WTC11 (cell line): Measurements from ENCODE around the gene SUSD4. TPM values are rescaled to one million over a fixed set of nuclear protein-coding genes. Genes with fewer than 3 reads are reported as not detected.

Experiments used
- ATAC-seq: fragments of 200-7000 bp; cut with Tn5 transposase; 2 replicates; pipeline ENCODE4 v1.10.0; 2021; ENCODE audit warnings: mild to moderate bottlenecking, moderate library complexity
- CTCF ChIA-PET: fragments of 300-600 bp; sonication (Branson Sonifier 250); formaldehyde crosslinking; loops from one replicate; lab custom pipeline; 2021; ENCODE audit warnings: antibody characterized with exemption; lab: Charles Lee
- POLR2A ChIA-PET: fragments of 350-600 bp; sonication (Branson Sonifier 250); formaldehyde crosslinking; loops from one replicate; lab custom pipeline; 2021; ENCODE audit warnings: antibody characterized with exemption; lab: Charles Lee
- DNase-seq: peaks from one replicate; pipeline ENCODE4 v3.0.0; 2021; ENCODE audit warnings: low spot score
- H3K27ac Mint-ChIP-seq: 2 replicates; pipeline ENCODE4 v1.8.0; 2021; ENCODE audit warnings: mixed read lengths
- H3K27me3 Mint-ChIP-seq: 2 replicates; pipeline ENCODE4 v1.8.0; 2021; ENCODE audit warnings: low read depth, mild to moderate bottlenecking, moderate library complexity, mixed read lengths
- H3K36me3 Mint-ChIP-seq: 2 replicates; pipeline ENCODE4 v1.8.0; 2021; ENCODE audit warnings: mixed read lengths
- H3K4me1 Mint-ChIP-seq: 2 replicates; pipeline ENCODE4 v1.8.0; 2022; ENCODE audit warnings: mixed read lengths
- H3K4me3 Mint-ChIP-seq: 2 replicates; pipeline ENCODE4 v1.8.0; 2021; ENCODE audit warnings: mild to moderate bottlenecking, moderate library complexity, mixed read lengths
- H3K9me3 Mint-ChIP-seq: 2 replicates; pipeline ENCODE4 v1.8.0; 2021; ENCODE audit warnings: mixed read lengths
- CBFB ChIP-seq: sonication (generic); formaldehyde crosslinking; IDR thresholded peaks from 2 replicates; pipeline ENCODE4 v1.8.1; 2022; ENCODE audit warnings: mild to moderate bottlenecking, low read depth, missing genetic modification reagents
- ESRRA ChIP-seq: sonication (generic); formaldehyde crosslinking; IDR thresholded peaks from 2 replicates; pipeline ENCODE4 v1.8.1; 2022; ENCODE audit warnings: mild to moderate bottlenecking, missing genetic modification reagents, borderline replicate concordance
- GTF2I ChIP-seq: fragments of 250-450 bp; sonication (Bioruptor Pico); conservative IDR thresholded peaks from 2 replicates; pipeline ENCODE4 v1.4.0; 2021; ENCODE audit warnings: mild to moderate bottlenecking
- HMGA2 ChIP-seq: fragments of 250-450 bp; sonication (Bioruptor Pico); IDR thresholded peaks from 2 replicates; pipeline ENCODE4 v1.4.0; 2021; ENCODE audit warnings: mild to moderate bottlenecking, moderate library complexity
- IRF2 ChIP-seq: sonication (generic); formaldehyde crosslinking; IDR thresholded peaks from 2 replicates; pipeline ENCODE4 v1.8.0; 2022; ENCODE audit warnings: low read depth, missing genetic modification reagents, borderline replicate concordance
- JAZF1 ChIP-seq: fragments of 250-450 bp; sonication (Bioruptor Pico); IDR thresholded peaks from 2 replicates; pipeline ENCODE4 v1.9.0; 2021; ENCODE audit warnings: moderate library complexity, mild to moderate bottlenecking, inconsistent platforms
- NR2C2 ChIP-seq: sonication (generic); formaldehyde crosslinking; IDR thresholded peaks from 2 replicates; pipeline ENCODE4 v1.8.0; 2022; ENCODE audit warnings: mild to moderate bottlenecking, missing genetic modification reagents
- PRRX2 ChIP-seq: fragments of 250-450 bp; sonication (Bioruptor Pico); IDR thresholded peaks from 2 replicates; pipeline ENCODE4 v1.8.0; 2021; ENCODE audit warnings: mild to moderate bottlenecking
- SOX15 ChIP-seq: fragments of 250-450 bp; sonication (Bioruptor Pico); IDR thresholded peaks from 2 replicates; pipeline ENCODE4 v1.9.0; 2021; ENCODE audit warnings: mild to moderate bottlenecking
- SP1 ChIP-seq: sonication (generic); formaldehyde crosslinking; conservative IDR thresholded peaks from 2 replicates; pipeline ENCODE4 v1.8.1; 2022; ENCODE audit warnings: missing genetic modification reagents
- TCF7 ChIP-seq: sonication (generic); formaldehyde crosslinking; IDR thresholded peaks from 2 replicates; pipeline ENCODE4 v1.8.0; 2022; ENCODE audit warnings: mild to moderate bottlenecking, low read depth, missing genetic modification reagents, moderate library complexity
- ZNF138 ChIP-seq: sonication (generic); formaldehyde crosslinking; conservative IDR thresholded peaks from 2 replicates; pipeline ENCODE4 v1.8.1; 2022; ENCODE audit warnings: mild to moderate bottlenecking, moderate library complexity, missing genetic modification reagents
- ZNF232 ChIP-seq: sonication (generic); formaldehyde crosslinking; IDR thresholded peaks from 2 replicates; pipeline ENCODE4 v1.8.0; 2022; ENCODE audit warnings: mild to moderate bottlenecking, missing genetic modification reagents
- total RNA-seq: library from RNA; stranded (reverse); gene quantifications from 3 replicates; pipeline ENCODE4 v1.2.3, GENCODE V29; 2021
- TF ChIP-seq, protein P1 (sequence below): sonication (generic); formaldehyde crosslinking; IDR thresholded peaks from 2 replicates; pipeline ENCODE4 v1.8.1; 2022; ENCODE audit warnings: mild to moderate bottlenecking, missing genetic modification reagents, moderate library complexity, borderline replicate concordance
- TF ChIP-seq, protein P2 (sequence below): fragments of 250-450 bp; sonication (Bioruptor Pico); IDR thresholded peaks from 2 replicates; pipeline ENCODE4 v1.9.0; 2021; ENCODE audit warnings: mild to moderate bottlenecking
- TF ChIP-seq, protein P3 (sequence below): sonication (generic); formaldehyde crosslinking; IDR thresholded peaks from 2 replicates; pipeline ENCODE4 v1.8.1; 2023; ENCODE audit warnings: mild to moderate bottlenecking, missing genetic modification reagents
- TF ChIP-seq, protein P4 (sequence below): sonication (generic); formaldehyde crosslinking; IDR thresholded peaks from 2 replicates; pipeline ENCODE4 v1.8.0; 2022; ENCODE audit warnings: mild to moderate bottlenecking, missing genetic modification reagents
- TF ChIP-seq, protein P5 (sequence below): sonication (generic); formaldehyde crosslinking; IDR thresholded peaks from 2 replicates; pipeline ENCODE4 v1.8.1; 2022; ENCODE audit warnings: low read depth, mild to moderate bottlenecking, moderate library complexity, missing genetic modification reagents, borderline replicate concordance
- TF ChIP-seq, protein P6 (sequence below): fragments of 250-450 bp; sonication (Bioruptor Pico); IDR thresholded peaks from 2 replicates; pipeline ENCODE4 v2.1.2; 2022; ENCODE audit warnings: mild to moderate bottlenecking, moderate library complexity

Gene SUSD4
- total RNA-seq, 1 experiment from 2014 or later: 1.8 TPM

DNA sequence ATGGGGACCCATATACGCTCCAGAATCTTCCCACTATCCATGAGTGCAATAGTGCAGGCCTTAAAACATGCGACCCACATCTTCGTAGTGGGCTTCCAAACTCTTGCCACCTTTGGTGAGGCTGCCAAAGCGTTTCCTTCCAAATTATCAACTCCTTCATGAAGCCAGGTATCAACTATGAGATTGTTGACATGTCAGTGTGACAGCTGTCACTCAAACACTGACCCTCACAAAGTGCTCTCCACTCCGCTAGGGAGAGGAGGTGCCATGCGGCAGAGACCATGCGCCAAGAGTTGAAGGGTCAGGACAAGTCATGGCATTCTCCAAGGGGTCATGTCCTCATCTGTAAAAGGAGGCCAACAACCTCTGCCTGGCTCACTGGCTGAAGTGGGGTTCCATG is 103.3 kb downstream of the SUSD4 start:
- ChIA-PET POLR2A (no interaction called here), CTCF (interaction anchor here (1.2 kb wide), 1 partner anchor 127 kb away, joined by 3 read pairs; no protein-coding TSS in a partner anchor)
- no peak overlapping the region for H3K4me3 Mint-ChIP-seq
- DNase-seq (no peak), ATAC-seq (no peak)
- TF ChIP-seq, protein P1, sequence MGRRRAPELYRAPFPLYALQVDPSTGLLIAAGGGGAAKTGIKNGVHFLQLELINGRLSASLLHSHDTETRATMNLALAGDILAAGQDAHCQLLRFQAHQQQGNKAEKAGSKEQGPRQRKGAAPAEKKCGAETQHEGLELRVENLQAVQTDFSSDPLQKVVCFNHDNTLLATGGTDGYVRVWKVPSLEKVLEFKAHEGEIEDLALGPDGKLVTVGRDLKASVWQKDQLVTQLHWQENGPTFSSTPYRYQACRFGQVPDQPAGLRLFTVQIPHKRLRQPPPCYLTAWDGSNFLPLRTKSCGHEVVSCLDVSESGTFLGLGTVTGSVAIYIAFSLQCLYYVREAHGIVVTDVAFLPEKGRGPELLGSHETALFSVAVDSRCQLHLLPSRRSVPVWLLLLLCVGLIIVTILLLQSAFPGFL (CRISPR knock-in tag): no peak
- TF ChIP-seq CBFB (CRISPR knock-in tag) (no peak), SP1 (no peak), ZNF232 (CRISPR knock-in tag) (no peak), GTF2I (CRISPR knock-in tag) (no peak), ZNF138 (CRISPR knock-in tag) (no peak), HMGA2 (CRISPR knock-in tag) (no peak), NR2C2 (no peak), IRF2 (no peak), SOX15 (CRISPR knock-in tag) (no peak), TCF7 (CRISPR knock-in tag) (no peak), JAZF1 (CRISPR knock-in tag) (no peak), ESRRA (CRISPR knock-in tag) (no peak), PRRX2 (CRISPR knock-in tag) (no peak)
- TF ChIP-seq, protein P2, sequence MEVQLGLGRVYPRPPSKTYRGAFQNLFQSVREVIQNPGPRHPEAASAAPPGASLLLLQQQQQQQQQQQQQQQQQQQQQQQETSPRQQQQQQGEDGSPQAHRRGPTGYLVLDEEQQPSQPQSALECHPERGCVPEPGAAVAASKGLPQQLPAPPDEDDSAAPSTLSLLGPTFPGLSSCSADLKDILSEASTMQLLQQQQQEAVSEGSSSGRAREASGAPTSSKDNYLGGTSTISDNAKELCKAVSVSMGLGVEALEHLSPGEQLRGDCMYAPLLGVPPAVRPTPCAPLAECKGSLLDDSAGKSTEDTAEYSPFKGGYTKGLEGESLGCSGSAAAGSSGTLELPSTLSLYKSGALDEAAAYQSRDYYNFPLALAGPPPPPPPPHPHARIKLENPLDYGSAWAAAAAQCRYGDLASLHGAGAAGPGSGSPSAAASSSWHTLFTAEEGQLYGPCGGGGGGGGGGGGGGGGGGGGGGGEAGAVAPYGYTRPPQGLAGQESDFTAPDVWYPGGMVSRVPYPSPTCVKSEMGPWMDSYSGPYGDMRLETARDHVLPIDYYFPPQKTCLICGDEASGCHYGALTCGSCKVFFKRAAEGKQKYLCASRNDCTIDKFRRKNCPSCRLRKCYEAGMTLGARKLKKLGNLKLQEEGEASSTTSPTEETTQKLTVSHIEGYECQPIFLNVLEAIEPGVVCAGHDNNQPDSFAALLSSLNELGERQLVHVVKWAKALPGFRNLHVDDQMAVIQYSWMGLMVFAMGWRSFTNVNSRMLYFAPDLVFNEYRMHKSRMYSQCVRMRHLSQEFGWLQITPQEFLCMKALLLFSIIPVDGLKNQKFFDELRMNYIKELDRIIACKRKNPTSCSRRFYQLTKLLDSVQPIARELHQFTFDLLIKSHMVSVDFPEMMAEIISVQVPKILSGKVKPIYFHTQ (CRISPR knock-in tag): no peak
- TF ChIP-seq, protein P3, sequence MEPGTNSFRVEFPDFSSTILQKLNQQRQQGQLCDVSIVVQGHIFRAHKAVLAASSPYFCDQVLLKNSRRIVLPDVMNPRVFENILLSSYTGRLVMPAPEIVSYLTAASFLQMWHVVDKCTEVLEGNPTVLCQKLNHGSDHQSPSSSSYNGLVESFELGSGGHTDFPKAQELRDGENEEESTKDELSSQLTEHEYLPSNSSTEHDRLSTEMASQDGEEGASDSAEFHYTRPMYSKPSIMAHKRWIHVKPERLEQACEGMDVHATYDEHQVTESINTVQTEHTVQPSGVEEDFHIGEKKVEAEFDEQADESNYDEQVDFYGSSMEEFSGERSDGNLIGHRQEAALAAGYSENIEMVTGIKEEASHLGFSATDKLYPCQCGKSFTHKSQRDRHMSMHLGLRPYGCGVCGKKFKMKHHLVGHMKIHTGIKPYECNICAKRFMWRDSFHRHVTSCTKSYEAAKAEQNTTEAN (CRISPR knock-in tag): no peak
- TF ChIP-seq, protein P4, sequence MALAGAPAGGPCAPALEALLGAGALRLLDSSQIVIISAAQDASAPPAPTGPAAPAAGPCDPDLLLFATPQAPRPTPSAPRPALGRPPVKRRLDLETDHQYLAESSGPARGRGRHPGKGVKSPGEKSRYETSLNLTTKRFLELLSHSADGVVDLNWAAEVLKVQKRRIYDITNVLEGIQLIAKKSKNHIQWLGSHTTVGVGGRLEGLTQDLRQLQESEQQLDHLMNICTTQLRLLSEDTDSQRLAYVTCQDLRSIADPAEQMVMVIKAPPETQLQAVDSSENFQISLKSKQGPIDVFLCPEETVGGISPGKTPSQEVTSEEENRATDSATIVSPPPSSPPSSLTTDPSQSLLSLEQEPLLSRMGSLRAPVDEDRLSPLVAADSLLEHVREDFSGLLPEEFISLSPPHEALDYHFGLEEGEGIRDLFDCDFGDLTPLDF (CRISPR knock-in tag): no peak
- TF ChIP-seq, protein P5, sequence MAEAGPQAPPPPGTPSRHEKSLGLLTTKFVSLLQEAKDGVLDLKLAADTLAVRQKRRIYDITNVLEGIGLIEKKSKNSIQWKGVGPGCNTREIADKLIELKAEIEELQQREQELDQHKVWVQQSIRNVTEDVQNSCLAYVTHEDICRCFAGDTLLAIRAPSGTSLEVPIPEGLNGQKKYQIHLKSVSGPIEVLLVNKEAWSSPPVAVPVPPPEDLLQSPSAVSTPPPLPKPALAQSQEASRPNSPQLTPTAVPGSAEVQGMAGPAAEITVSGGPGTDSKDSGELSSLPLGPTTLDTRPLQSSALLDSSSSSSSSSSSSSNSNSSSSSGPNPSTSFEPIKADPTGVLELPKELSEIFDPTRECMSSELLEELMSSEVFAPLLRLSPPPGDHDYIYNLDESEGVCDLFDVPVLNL: no peak
- TF ChIP-seq, protein P6, sequence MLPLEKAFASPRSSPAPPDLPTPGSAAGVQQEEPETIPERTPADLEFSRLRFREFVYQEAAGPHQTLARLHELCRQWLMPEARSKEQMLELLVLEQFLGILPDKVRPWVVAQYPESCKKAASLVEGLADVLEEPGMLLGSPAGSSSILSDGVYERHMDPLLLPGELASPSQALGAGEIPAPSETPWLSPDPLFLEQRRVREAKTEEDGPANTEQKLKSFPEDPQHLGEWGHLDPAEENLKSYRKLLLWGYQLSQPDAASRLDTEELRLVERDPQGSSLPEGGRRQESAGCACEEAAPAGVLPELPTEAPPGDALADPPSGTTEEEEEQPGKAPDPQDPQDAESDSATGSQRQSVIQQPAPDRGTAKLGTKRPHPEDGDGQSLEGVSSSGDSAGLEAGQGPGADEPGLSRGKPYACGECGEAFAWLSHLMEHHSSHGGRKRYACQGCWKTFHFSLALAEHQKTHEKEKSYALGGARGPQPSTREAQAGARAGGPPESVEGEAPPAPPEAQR: no peak
- H3K9me3 Mint-ChIP-seq: no peaks in the 10 kb centered on the region
- H3K27ac Mint-ChIP-seq: no peak overlapping the region
- peaks cover 8% of the 10 kb centered on the region for H3K4me1 Mint-ChIP-seq
- no peaks in the 10 kb centered on the region for H3K36me3 Mint-ChIP-seq
- H3K27me3 Mint-ChIP-seq: no peaks in the 10 kb centered on the region
